HEK293 (cell line): Measurements from ENCODE around the gene MRPS18A.

Experiments used
- CTCF ChIA-PET: fragments of 350-600 bp; formaldehyde crosslinking; extraction: SDS; loops from one replicate; lab custom pipeline; 2021; ENCODE audit warnings: antibody characterized with exemption; lab: Yijun Ruan, JAX
- POLR2A ChIA-PET: fragments of 300-600 bp; formaldehyde crosslinking; extraction: SDS; loops from one replicate; lab custom pipeline; 2020; ENCODE audit warnings: antibody characterized with exemption, inconsistent platforms; lab: Yijun Ruan, JAX
- H3K27ac ChIP-seq: fragments of 200-500 bp; sonication (Bioruptor generic); 2 replicates; pipeline ENCODE4 v1.5.1; 2014; ENCODE audit warnings: low read depth, low read length, control low read depth, inconsistent platforms; ENCODE audit errors: extremely low read depth
- H3K36me3 ChIP-seq, 2 experiments: fragments of 200-500 bp in 1 of 2; sonication (Bioruptor generic) in 1 of 2; 1 replicate in 1 of 2; 2 replicates in 1 of 2; pipeline ENCODE4 v1.5.1; 2014 to 2017; ENCODE audit warnings: inconsistent platforms in 2 of 2, low read length in 2 of 2; ENCODE audit not compliant: control insufficient read depth in 2 of 2, insufficient read depth in 1 of 2
- H3K4me1 ChIP-seq: fragments of 200-500 bp; sonication (Bioruptor generic); 2 replicates; pipeline ENCODE4 v1.5.1; 2014; ENCODE audit warnings: mild to moderate bottlenecking, low read length, inconsistent platforms; ENCODE audit not compliant: control insufficient read depth, insufficient read depth
- H3K4me3 ChIP-seq: 2 replicates; pipeline ENCODE4 v1.5.1; 2011; ENCODE audit warnings: low read depth, mild to moderate bottlenecking, control low read depth, low read length, moderate library complexity
- H3K9me3 ChIP-seq: fragments of 200-500 bp; sonication (Bioruptor generic); 2 replicates; pipeline ENCODE4 v1.5.1; 2014; ENCODE audit warnings: low read depth, low read length, inconsistent platforms; ENCODE audit not compliant: control insufficient read depth, insufficient read depth
- EGR2 ChIP-seq: fragments of 450-650 bp; formaldehyde crosslinking; IDR thresholded peaks from 2 replicates; pipeline ENCODE4 v1.5.1; 2016; ENCODE audit warnings: low read depth, missing biosample characterization, missing genetic modification characterization
- KLF1 ChIP-seq: fragments of 450-650 bp; formaldehyde crosslinking; IDR thresholded peaks from 2 replicates; pipeline ENCODE4 v1.5.1; 2016; ENCODE audit warnings: missing biosample characterization, missing genetic modification characterization
- KLF8 ChIP-seq: fragments of 450-650 bp; formaldehyde crosslinking; IDR thresholded peaks from 2 replicates; pipeline ENCODE4 v1.5.1; 2016; ENCODE audit warnings: missing biosample characterization, missing genetic modification characterization
- MZF1 ChIP-seq: fragments of 450-650 bp; formaldehyde crosslinking; IDR thresholded peaks from 2 replicates; pipeline ENCODE4 v1.5.1; 2017; ENCODE audit warnings: missing biosample characterization, missing genetic modification characterization, borderline replicate concordance
- OVOL3 ChIP-seq: fragments of 450-650 bp; formaldehyde crosslinking; IDR thresholded peaks from 2 replicates; pipeline ENCODE4 v1.5.1; 2016; ENCODE audit warnings: missing biosample characterization, missing genetic modification characterization
- PRDM1 ChIP-seq: fragments of 450-650 bp; formaldehyde crosslinking; IDR thresholded peaks from 2 replicates; pipeline ENCODE4; 2016; ENCODE audit warnings: missing biosample characterization, missing genetic modification characterization
- SCRT1 ChIP-seq: fragments of 450-650 bp; formaldehyde crosslinking; IDR thresholded peaks from 2 replicates; pipeline ENCODE4 v1.5.1; 2016; ENCODE audit warnings: missing biosample characterization, missing genetic modification characterization, borderline replicate concordance
- SETDB1 ChIP-seq: IDR thresholded peaks from one replicate; pipeline ENCODE4 v1.6.1; 2017; ENCODE audit warnings: mild to moderate bottlenecking, low read length, moderate library complexity, mixed read lengths; ENCODE audit not compliant: insufficient read length
- SP7 ChIP-seq: fragments of 450-650 bp; formaldehyde crosslinking; IDR thresholded peaks from 2 replicates; pipeline ENCODE4 v1.5.1; 2016; ENCODE audit warnings: missing biosample characterization, missing genetic modification characterization
- WT1 ChIP-seq: fragments of 450-650 bp; formaldehyde crosslinking; IDR thresholded peaks from 2 replicates; pipeline ENCODE4 v1.5.1; 2016; ENCODE audit warnings: missing biosample characterization, missing genetic modification characterization
- ZBTB17 ChIP-seq: fragments of 450-650 bp; formaldehyde crosslinking; IDR thresholded peaks from 2 replicates; pipeline ENCODE4 v1.5.1; 2016; ENCODE audit warnings: missing biosample characterization, missing genetic modification characterization
- ZBTB48 ChIP-seq: fragments of 450-650 bp; formaldehyde crosslinking; IDR thresholded peaks from 2 replicates; pipeline ENCODE4 v1.5.1; 2016; ENCODE audit warnings: missing biosample characterization, missing genetic modification characterization
- ZFHX2 ChIP-seq: fragments of 450-650 bp; formaldehyde crosslinking; conservative IDR thresholded peaks from 2 replicates; pipeline ENCODE4 v1.5.1; 2016; ENCODE audit warnings: missing biosample characterization, missing genetic modification characterization
- ZFP3 ChIP-seq: fragments of 450-650 bp; formaldehyde crosslinking; IDR thresholded peaks from 2 replicates; pipeline ENCODE4 v1.5.1; 2016; ENCODE audit warnings: low read depth, missing biosample characterization, missing genetic modification characterization
- ZFP37 ChIP-seq: fragments of 450-650 bp; formaldehyde crosslinking; IDR thresholded peaks from 2 replicates; pipeline ENCODE4 v1.5.1; 2016; ENCODE audit warnings: missing biosample characterization, missing genetic modification characterization
- ZNF121 ChIP-seq: fragments of 450-650 bp; formaldehyde crosslinking; IDR thresholded peaks from 2 replicates; pipeline ENCODE4 v1.5.1; 2016; ENCODE audit warnings: missing biosample characterization, missing genetic modification characterization
- ZNF138 ChIP-seq: fragments of 450-650 bp; formaldehyde crosslinking; IDR thresholded peaks from 2 replicates; pipeline ENCODE4 v1.5.1; 2016; ENCODE audit warnings: missing biosample characterization, missing genetic modification characterization, borderline replicate concordance
- ZNF174 ChIP-seq: fragments of 450-650 bp; formaldehyde crosslinking; IDR thresholded peaks from 2 replicates; pipeline ENCODE4 v1.5.0; 2017; ENCODE audit warnings: missing biosample characterization, mild to moderate bottlenecking, missing genetic modification characterization
- ZNF184 ChIP-seq: fragments of 450-650 bp; IDR thresholded peaks from 2 replicates; pipeline ENCODE4 v1.5.1; 2018; ENCODE audit warnings: missing biosample characterization, mild to moderate bottlenecking, missing genetic modification characterization
- ZNF23 ChIP-seq: fragments of 450-650 bp; formaldehyde crosslinking; IDR thresholded peaks from 2 replicates; pipeline ENCODE4 v1.5.1; 2016; ENCODE audit warnings: missing biosample characterization, missing genetic modification characterization, borderline replicate concordance
- ZNF341 ChIP-seq: fragments of 450-650 bp; formaldehyde crosslinking; IDR thresholded peaks from 2 replicates; pipeline ENCODE4; 2016; ENCODE audit warnings: low read depth, missing biosample characterization, missing genetic modification characterization
- ZNF350 ChIP-seq: fragments of 450-650 bp; formaldehyde crosslinking; IDR thresholded peaks from 2 replicates; pipeline ENCODE4 v1.5.0; 2017; ENCODE audit warnings: missing biosample characterization, mild to moderate bottlenecking, missing genetic modification characterization
- ZNF473 ChIP-seq: fragments of 450-650 bp; formaldehyde crosslinking; IDR thresholded peaks from 2 replicates; pipeline ENCODE4 v1.5.1; 2017; ENCODE audit warnings: missing biosample characterization, missing genetic modification characterization
- ZNF555 ChIP-seq: fragments of 450-650 bp; formaldehyde crosslinking; conservative IDR thresholded peaks from 2 replicates; pipeline ENCODE4 v1.5.1; 2017; ENCODE audit warnings: missing biosample characterization, mild to moderate bottlenecking, missing genetic modification characterization, inconsistent platforms
- ZNF585B ChIP-seq: fragments of 450-650 bp; formaldehyde crosslinking; IDR thresholded peaks from 2 replicates; pipeline ENCODE4 v1.5.1; 2016; ENCODE audit warnings: missing biosample characterization, missing genetic modification characterization
- ZNF621 ChIP-seq: fragments of 450-650 bp; formaldehyde crosslinking; IDR thresholded peaks from 2 replicates; pipeline ENCODE4 v1.5.1; 2017; ENCODE audit warnings: missing biosample characterization, missing genetic modification characterization
- ZNF670 ChIP-seq: fragments of 450-650 bp; formaldehyde crosslinking; IDR thresholded peaks from 2 replicates; pipeline ENCODE4 v1.5.1; 2016; ENCODE audit warnings: missing biosample characterization, missing genetic modification characterization, low read depth
- ZNF677 ChIP-seq: fragments of 450-650 bp; IDR thresholded peaks from 2 replicates; pipeline ENCODE4 v1.5.0; 2018; ENCODE audit warnings: missing biosample characterization, mild to moderate bottlenecking, missing genetic modification characterization, moderate library complexity
- ZNF777 ChIP-seq: fragments of 450-650 bp; formaldehyde crosslinking; IDR thresholded peaks from 2 replicates; pipeline ENCODE4 v1.5.1; 2017; ENCODE audit warnings: missing biosample characterization, missing genetic modification characterization, borderline replicate concordance
- ZNF785 ChIP-seq: fragments of 450-650 bp; formaldehyde crosslinking; IDR thresholded peaks from 2 replicates; pipeline ENCODE4 v1.5.1; 2016; ENCODE audit warnings: missing biosample characterization, missing genetic modification characterization
- ZXDB ChIP-seq: fragments of 450-650 bp; formaldehyde crosslinking; IDR thresholded peaks from 2 replicates; pipeline ENCODE4 v1.5.1; 2016; ENCODE audit warnings: missing biosample characterization, missing genetic modification characterization
- TF ChIP-seq, protein P1 (sequence below): fragments of 450-650 bp; formaldehyde crosslinking; IDR thresholded peaks from 2 replicates; pipeline ENCODE4 v1.5.1; 2016; ENCODE audit warnings: missing biosample characterization, missing genetic modification characterization
- TF ChIP-seq, protein P2 (sequence below): fragments of 450-650 bp; formaldehyde crosslinking; IDR thresholded peaks from 2 replicates; pipeline ENCODE4 v1.5.1; 2017; ENCODE audit warnings: missing biosample characterization, missing genetic modification characterization
- TF ChIP-seq, protein P3 (sequence below): fragments of 450-650 bp; IDR thresholded peaks from 2 replicates; pipeline ENCODE4 v1.5.1; 2018; ENCODE audit warnings: missing biosample characterization, mild to moderate bottlenecking, missing genetic modification characterization
- TF ChIP-seq, protein P4 (sequence below): fragments of 450-650 bp; formaldehyde crosslinking; optimal IDR thresholded peaks from 2 replicates; pipeline ENCODE3; 2016; ENCODE audit warnings: missing biosample characterization, mild to moderate bottlenecking, missing genetic modification characterization

The MRPS18A gene

DNA sequence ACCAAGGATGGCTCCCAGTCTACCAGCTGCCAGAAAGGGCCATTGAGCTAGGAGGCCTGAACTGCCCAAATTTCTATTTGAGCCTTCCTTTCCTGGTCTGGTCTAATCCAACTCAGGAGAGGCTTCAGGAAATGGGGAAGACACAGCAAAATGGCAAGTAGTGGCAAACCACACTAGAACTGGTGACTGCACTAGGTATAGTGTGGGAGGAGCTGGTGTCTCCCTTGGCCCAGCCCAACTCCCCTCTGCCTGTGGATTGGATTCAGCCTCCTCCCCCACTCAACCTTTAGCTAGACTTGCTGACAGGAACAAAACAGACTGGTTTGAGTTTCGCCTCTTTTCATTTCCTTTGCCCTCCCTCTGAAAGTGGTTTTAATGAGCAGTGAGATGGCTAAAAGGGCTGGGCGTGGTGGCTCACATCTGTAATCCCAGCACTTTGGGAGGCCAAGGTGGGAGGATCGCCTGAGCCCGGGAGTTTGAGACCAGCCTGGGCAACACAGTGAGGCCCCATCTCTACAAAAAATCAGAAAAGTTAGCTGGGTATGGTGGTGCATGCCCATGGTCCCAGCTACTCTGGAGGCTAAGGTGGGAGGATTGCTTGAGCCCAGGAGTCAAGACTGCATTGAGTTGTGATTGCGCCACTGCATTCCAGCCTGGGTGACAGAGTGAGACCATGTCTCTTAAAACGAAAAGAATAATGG lies 17.5 kb downstream of the MRPS18A start:
- no peak overlapping the region for H3K4me3 ChIP-seq
- no peak overlapping the region for H3K27ac ChIP-seq
- ChIA-PET CTCF (interaction anchor here (0.6 to 7.2 kb wide), 18 partner anchors 8 to 409 kb away, joined by 3 to 101 read pairs (median 4); partner anchors contain the start of genes MRPS18A, RSPH9 and VEGFA), POLR2A (interaction anchor here (0.5 to 4.6 kb wide), 9 partner anchors 14 to 429 kb away, joined by 3 to 36 read pairs (median 4); partner anchors contain the start of genes GTPBP2, MRPS18A and VEGFA)
- H3K36me3 ChIP-seq = peaks cover 3 to 47% of the 10 kb centered on the region in 2 experiments; a peak in 2 of 3 replicates
- H3K9me3 ChIP-seq = no peaks in the 10 kb centered on the region
- H3K4me1 ChIP-seq = peaks cover 3% of the 10 kb centered on the region; the same call in 1 of the 2 replicates
- TF ChIP-seq ZXDB (tag by site-specific recombination) = no peak
- no peak for TF ChIP-seq ZNF350 (tag by site-specific recombination)
- no peak for TF ChIP-seq SETDB1
- no peak for TF ChIP-seq ZNF670 (tag by site-specific recombination)
- no peak for TF ChIP-seq ZNF23
- TF ChIP-seq ZFP37 (tag by site-specific recombination) = no peak
- no peak for TF ChIP-seq OVOL3 (tag by site-specific recombination)
- TF ChIP-seq, protein P1, sequence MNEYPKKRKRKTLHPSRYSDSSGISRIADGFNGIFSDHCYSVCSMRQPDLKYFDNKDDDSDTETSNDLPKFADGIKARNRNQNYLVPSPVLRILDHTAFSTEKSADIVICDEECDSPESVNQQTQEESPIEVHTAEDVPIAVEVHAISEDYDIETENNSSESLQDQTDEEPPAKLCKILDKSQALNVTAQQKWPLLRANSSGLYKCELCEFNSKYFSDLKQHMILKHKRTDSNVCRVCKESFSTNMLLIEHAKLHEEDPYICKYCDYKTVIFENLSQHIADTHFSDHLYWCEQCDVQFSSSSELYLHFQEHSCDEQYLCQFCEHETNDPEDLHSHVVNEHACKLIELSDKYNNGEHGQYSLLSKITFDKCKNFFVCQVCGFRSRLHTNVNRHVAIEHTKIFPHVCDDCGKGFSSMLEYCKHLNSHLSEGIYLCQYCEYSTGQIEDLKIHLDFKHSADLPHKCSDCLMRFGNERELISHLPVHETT = no peak
- TF ChIP-seq KLF1 (tag by site-specific recombination) = peak; percentile 71
- no peak for TF ChIP-seq ZNF621 (tag by site-specific recombination)
- no peak for TF ChIP-seq ZNF585B (tag by site-specific recombination)
- TF ChIP-seq WT1 (tag by site-specific recombination) = peak; percentile 58; the same call in 1 of the 2 replicates
- no peak for TF ChIP-seq ZNF473 (tag by site-specific recombination)
- no peak for TF ChIP-seq KLF8
- TF ChIP-seq ZNF138 = no peak
- no peak for TF ChIP-seq ZBTB17 (tag by site-specific recombination)
- no peak for TF ChIP-seq ZNF677 (tag by site-specific recombination)
- TF ChIP-seq ZNF341 (tag by site-specific recombination) = no peak
- no peak; the same call in 1 of the 2 replicates for TF ChIP-seq EGR2 (tag by site-specific recombination)
- no peak for TF ChIP-seq ZFP3
- TF ChIP-seq, protein P2, sequence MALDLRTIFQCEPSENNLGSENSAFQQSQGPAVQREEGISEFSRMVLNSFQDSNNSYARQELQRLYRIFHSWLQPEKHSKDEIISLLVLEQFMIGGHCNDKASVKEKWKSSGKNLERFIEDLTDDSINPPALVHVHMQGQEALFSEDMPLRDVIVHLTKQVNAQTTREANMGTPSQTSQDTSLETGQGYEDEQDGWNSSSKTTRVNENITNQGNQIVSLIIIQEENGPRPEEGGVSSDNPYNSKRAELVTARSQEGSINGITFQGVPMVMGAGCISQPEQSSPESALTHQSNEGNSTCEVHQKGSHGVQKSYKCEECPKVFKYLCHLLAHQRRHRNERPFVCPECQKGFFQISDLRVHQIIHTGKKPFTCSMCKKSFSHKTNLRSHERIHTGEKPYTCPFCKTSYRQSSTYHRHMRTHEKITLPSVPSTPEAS (tag by site-specific recombination) = no peak
- TF ChIP-seq ZBTB48 (tag by site-specific recombination) = no peak
- no peak for TF ChIP-seq ZNF174 (tag by site-specific recombination)
- TF ChIP-seq ZNF121 (tag by site-specific recombination) = peak; percentile 97
- no peak for TF ChIP-seq ZNF777
- TF ChIP-seq, protein P3, sequence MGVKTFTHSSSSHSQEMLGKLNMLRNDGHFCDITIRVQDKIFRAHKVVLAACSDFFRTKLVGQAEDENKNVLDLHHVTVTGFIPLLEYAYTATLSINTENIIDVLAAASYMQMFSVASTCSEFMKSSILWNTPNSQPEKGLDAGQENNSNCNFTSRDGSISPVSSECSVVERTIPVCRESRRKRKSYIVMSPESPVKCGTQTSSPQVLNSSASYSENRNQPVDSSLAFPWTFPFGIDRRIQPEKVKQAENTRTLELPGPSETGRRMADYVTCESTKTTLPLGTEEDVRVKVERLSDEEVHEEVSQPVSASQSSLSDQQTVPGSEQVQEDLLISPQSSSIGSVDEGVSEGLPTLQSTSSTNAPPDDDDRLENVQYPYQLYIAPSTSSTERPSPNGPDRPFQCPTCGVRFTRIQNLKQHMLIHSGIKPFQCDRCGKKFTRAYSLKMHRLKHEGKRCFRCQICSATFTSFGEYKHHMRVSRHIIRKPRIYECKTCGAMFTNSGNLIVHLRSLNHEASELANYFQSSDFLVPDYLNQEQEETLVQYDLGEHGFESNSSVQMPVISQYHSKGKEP (tag by site-specific recombination) = no peak
- TF ChIP-seq PRDM1 (tag by site-specific recombination) = peak; percentile 46; the same call in 1 of the 2 replicates
- TF ChIP-seq, protein P4, sequence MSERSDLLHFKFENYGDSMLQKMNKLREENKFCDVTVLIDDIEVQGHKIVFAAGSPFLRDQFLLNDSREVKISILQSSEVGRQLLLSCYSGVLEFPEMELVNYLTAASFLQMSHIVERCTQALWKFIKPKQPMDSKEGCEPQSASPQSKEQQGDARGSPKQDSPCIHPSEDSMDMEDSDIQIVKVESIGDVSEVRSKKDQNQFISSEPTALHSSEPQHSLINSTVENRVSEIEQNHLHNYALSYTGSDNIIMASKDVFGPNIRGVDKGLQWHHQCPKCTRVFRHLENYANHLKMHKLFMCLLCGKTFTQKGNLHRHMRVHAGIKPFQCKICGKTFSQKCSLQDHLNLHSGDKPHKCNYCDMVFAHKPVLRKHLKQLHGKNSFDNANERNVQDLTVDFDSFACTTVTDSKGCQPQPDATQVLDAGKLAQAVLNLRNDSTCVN = no peak
- TF ChIP-seq MZF1 (tag by site-specific recombination) = no peak
- TF ChIP-seq ZNF555 = no peak
- no peak for TF ChIP-seq SCRT1 (tag by site-specific recombination)
- peak; percentile 42; the same call in 1 of the 2 replicates for TF ChIP-seq SP7 (tag by site-specific recombination)
- peak; percentile 39; the same call in 1 of the 2 replicates for TF ChIP-seq ZFHX2 (tag by site-specific recombination)
- no peak for TF ChIP-seq ZNF184 (tag by site-specific recombination)
- no peak for TF ChIP-seq ZNF785 (tag by site-specific recombination)
